B cell (primary cell): ENCODE results near the gene L3MBTL1. TPM values are rescaled to one million over a fixed set of nuclear protein-coding genes. Genes with fewer than 3 reads are reported as not detected.

Experiments used
- ATAC-seq: fragments of 200-7000 bp; cut with Tn5 transposase; one replicate; pipeline ENCODE4 v1.10.0; 2021; ENCODE audit warnings: low read depth, mild to moderate bottlenecking, moderate number of reproducible peaks, moderate library complexity
- CTCF ChIA-PET: fragments of 350-600 bp; sonication (Branson Sonifier 250); formaldehyde crosslinking; loops from one replicate; lab custom pipeline; 2021; ENCODE audit warnings: antibody characterized with exemption, inconsistent platforms; lab: Charles Lee
- POLR2A ChIA-PET: fragments of 350-600 bp; sonication (Branson Sonifier 250); formaldehyde crosslinking; loops from one replicate; lab custom pipeline; 2021; ENCODE audit warnings: antibody characterized with exemption; lab: Charles Lee
- DNase-seq: peaks from one replicate; pipeline ENCODE4 v3.0.0; 2013
- H2AFZ ChIP-seq: 2 replicates; pipeline ENCODE4 v1.6.1; 2012; ENCODE audit warnings: mild to moderate bottlenecking, low read depth, low read length; ENCODE audit not compliant: insufficient read depth, poor library complexity, severe bottlenecking
- H3K27ac ChIP-seq, 2 donors: 1 replicate in 1 of 2; 2 replicates in 1 of 2; pipeline ENCODE4 v1.5.1; 2012 to 2013; ENCODE audit warnings: low read length in 2 of 2, mild to moderate bottlenecking in 2 of 2, moderate library complexity in 1 of 2
- H3K27me3 ChIP-seq, 4 experiments: fragments of 200-600 bp in 1 of 4; sonication (generic) in 1 of 4; replicated peaks in 1 of 4; 1 replicate in 2 of 4; 2 replicates in 2 of 4; pipeline versions ENCODE4 v1.6.1 to v1.7.0; 2013 to 2016; ENCODE audit warnings: low read length in 3 of 4, mild to moderate bottlenecking in 2 of 4, mixed read lengths in 1 of 4, moderate library complexity in 1 of 4; ENCODE audit not compliant: insufficient read depth in 4 of 4, control insufficient read depth in 3 of 4; ENCODE audit errors: control extremely low read depth in 1 of 4
- H3K36me3 ChIP-seq, 2 experiments: replicated peaks in 1 of 2; 1 replicate in 1 of 2; 2 replicates in 1 of 2; pipeline versions ENCODE4 v1.6.1 to v1.7.1; 2013; ENCODE audit warnings: low read length in 1 of 2; ENCODE audit not compliant: insufficient read depth in 2 of 2, control insufficient read depth in 1 of 2; ENCODE audit errors: control extremely low read depth in 1 of 2, extremely low read depth in 1 of 2
- H3K4me1 ChIP-seq, 2 donors: fragments of 200-600 bp in 1 of 2; sonication (generic) in 1 of 2; 1 replicate in 1 of 2; 2 replicates in 1 of 2; pipeline versions ENCODE4 v1.5.1 to v1.6.1; 2013 to 2017; ENCODE audit warnings: low read length in 2 of 2; ENCODE audit not compliant: control insufficient read depth in 2 of 2, insufficient read depth in 2 of 2
- H3K4me2 ChIP-seq: replicated peaks from 2 replicates; pipeline ENCODE3; 2012; ENCODE audit warnings: mild to moderate bottlenecking, low read depth, low read length; ENCODE audit not compliant: poor library complexity, severe bottlenecking
- H3K4me3 ChIP-seq, 5 experiments: fragments of 200-600 bp in 1 of 5; sonication (generic) in 1 of 5; 1 replicate in 3 of 5; 2 replicates in 2 of 5; pipeline versions ENCODE4 v1.5.1 to v1.7.0; 2011 to 2016; ENCODE audit warnings: low read length in 4 of 5, mild to moderate bottlenecking in 4 of 5, low read depth in 2 of 5, control low read depth in 1 of 5, moderate library complexity in 1 of 5; ENCODE audit not compliant: insufficient read depth in 1 of 5; ENCODE audit errors: control extremely low read depth in 1 of 5, extremely low read depth in 1 of 5
- H3K79me2 ChIP-seq: fragments of 200-600 bp; sonication (generic); one replicate; pipeline ENCODE4 v1.6.0; 2016; ENCODE audit warnings: low read length; ENCODE audit not compliant: control insufficient read depth, insufficient read depth
- H3K9ac ChIP-seq: fragments of 200-600 bp; sonication (generic); 2 replicates; pipeline ENCODE4 v1.6.1; 2017; ENCODE audit warnings: mild to moderate bottlenecking, low read length, moderate library complexity
- H3K9me3 ChIP-seq, 3 donors: one replicate each; pipeline versions ENCODE4 v1.6.1 to v1.7.1; 2013; ENCODE audit warnings: low read length in 2 of 3; ENCODE audit not compliant: control insufficient read depth in 2 of 3, insufficient read depth in 1 of 3; ENCODE audit errors: control extremely low read depth in 1 of 3
- H4K20me1 ChIP-seq: 2 replicates; pipeline ENCODE4 v1.6.0; 2012; ENCODE audit warnings: mild to moderate bottlenecking, low read length; ENCODE audit not compliant: insufficient read depth, control insufficient read depth, poor library complexity, severe bottlenecking
- H3K27ac Mint-ChIP-seq: one replicate; pipeline ENCODE4 v1.8.0; 2021; ENCODE audit warnings: mixed read lengths
- H3K27me3 Mint-ChIP-seq: one replicate; pipeline ENCODE4 v1.8.0; 2021; ENCODE audit warnings: mixed read lengths
- H3K4me1 Mint-ChIP-seq: one replicate; pipeline ENCODE4 v1.8.0; 2021; ENCODE audit warnings: mixed read lengths
- H3K4me3 Mint-ChIP-seq: one replicate; pipeline ENCODE4 v1.8.0; 2021; ENCODE audit warnings: mixed read lengths
- H3K9me3 Mint-ChIP-seq: one replicate; pipeline ENCODE4 v1.8.0; 2022; ENCODE audit warnings: mixed read lengths; ENCODE audit not compliant: insufficient read depth
- EZH2 ChIP-seq: IDR thresholded peaks from 2 replicates; pipeline ENCODE4 v1.6.1; 2012; ENCODE audit warnings: borderline replicate concordance, low read depth, mild to moderate bottlenecking, moderate library complexity, low read length; ENCODE audit not compliant: insufficient read depth, poor library complexity, severe bottlenecking
- WGBS: methylation state at CpG from one replicate; pipeline ENCODE4 v1.1.5; 2013; ENCODE audit warnings: missing lambda C conversion rate; ENCODE audit not compliant: insufficient coverage; 5-methylcytosine and 5-hydroxymethylcytosine counted together
- intact Hi-C: fragments of 100-400 bp; cut with micrococcal nuclease; formaldehyde crosslinking; loops from one replicate; pipeline ENCODE4 v1.10.0; 2022
- polyA plus RNA-seq: library from polyadenylated mRNA; depleted of rRNA; stranded (reverse); fragments of >200 nt; gene quantifications from 2 replicates; pipeline ENCODE4 v1.2.3, GENCODE V29; 2012
- total RNA-seq, 2 donors: library from RNA; stranded (reverse); fragments of 120-200 nt in 1 of 2; gene quantifications; 1 replicate in 1 of 2; 2 replicates in 1 of 2; pipeline versions ENCODE4 v1.2.3 to v1.2.4, GENCODE V29; 2013 to 2022
- TF ChIP-seq, protein P1 (sequence below): fragments of 200-600 bp; IDR thresholded peaks from one replicate; pipeline ENCODE4 v1.8.0; 2022; ENCODE audit warnings: antibody characterized with exemption, mild to moderate bottlenecking

Gene L3MBTL1
- total and polyA plus RNA-seq, 2 donors (not counting 1 experiment from before 2014, with no cell fraction given) = 15.6 to 31.4 TPM

DNA sequence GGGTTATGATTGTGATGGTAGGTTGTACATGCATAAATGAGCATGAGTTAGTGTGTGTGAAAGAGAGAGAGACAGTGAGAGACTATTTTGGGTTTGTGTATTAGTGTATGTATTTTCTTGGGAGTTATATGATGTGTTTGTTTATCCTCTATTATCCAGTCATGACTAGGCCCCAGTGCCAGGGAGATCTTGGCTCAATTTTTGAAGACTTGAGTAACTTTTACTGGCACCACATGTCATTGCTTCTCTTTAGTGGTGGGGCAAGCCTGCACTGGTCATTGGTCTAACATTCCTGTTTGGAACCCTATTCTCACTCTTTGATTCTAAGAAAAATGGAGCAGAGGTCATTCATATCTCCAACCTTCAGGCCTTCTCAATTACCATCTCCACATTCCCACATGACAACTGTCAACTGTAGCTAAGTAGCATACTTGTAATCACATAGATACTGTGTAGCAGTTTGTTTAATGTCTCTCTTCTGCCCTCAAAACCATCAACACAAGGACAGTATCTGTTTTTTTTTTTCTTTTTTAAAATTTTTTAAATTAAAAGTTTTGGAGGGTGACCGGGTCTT is 8.8 kb downstream of the L3MBTL1 start:
- Histone ChIP-seq H2AFZ (no peak overlapping the region), H3K4me1 (peaks cover 9 to 16% of the 10 kb centered on the region in 2 donors), H3K4me3 (no peak overlapping the region), H3K27ac (no peak overlapping the region), H3K36me3 (no peaks in the 10 kb centered on the region), H3K9me3 (peaks cover 0 to 14% (median 1%) of the 10 kb centered on the region in 3 donors), H3K9ac (no peak overlapping the region), H4K20me1 (no peaks in the 10 kb centered on the region), H3K4me2 (peak overlapping the region; percentile 81), H3K79me2 (peaks cover 9% of the 10 kb centered on the region), H3K27me3 (no peaks in the 10 kb centered on the region)
- Mint-ChIP-seq H3K4me1 (peaks cover 24% of the 10 kb centered on the region), H3K27me3 (no peaks in the 10 kb centered on the region), H3K4me3 (peak overlapping the region; percentile 27), H3K9me3 (no peaks in the 10 kb centered on the region), H3K27ac (no peak overlapping the region)
- POLR2A ChIA-PET = no interaction called here
- TF ChIP-seq, protein P1, sequence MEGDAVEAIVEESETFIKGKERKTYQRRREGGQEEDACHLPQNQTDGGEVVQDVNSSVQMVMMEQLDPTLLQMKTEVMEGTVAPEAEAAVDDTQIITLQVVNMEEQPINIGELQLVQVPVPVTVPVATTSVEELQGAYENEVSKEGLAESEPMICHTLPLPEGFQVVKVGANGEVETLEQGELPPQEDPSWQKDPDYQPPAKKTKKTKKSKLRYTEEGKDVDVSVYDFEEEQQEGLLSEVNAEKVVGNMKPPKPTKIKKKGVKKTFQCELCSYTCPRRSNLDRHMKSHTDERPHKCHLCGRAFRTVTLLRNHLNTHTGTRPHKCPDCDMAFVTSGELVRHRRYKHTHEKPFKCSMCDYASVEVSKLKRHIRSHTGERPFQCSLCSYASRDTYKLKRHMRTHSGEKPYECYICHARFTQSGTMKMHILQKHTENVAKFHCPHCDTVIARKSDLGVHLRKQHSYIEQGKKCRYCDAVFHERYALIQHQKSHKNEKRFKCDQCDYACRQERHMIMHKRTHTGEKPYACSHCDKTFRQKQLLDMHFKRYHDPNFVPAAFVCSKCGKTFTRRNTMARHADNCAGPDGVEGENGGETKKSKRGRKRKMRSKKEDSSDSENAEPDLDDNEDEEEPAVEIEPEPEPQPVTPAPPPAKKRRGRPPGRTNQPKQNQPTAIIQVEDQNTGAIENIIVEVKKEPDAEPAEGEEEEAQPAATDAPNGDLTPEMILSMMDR = no peak
- no peak for TF ChIP-seq EZH2
- no peak for ATAC-seq
- intact Hi-C loops = no loop called here
- no CpG with 5 or more reads among the region's 1 CpG for WGBS
- DNase-seq = no peak
- CTCF ChIA-PET = no interaction called here

DNA sequence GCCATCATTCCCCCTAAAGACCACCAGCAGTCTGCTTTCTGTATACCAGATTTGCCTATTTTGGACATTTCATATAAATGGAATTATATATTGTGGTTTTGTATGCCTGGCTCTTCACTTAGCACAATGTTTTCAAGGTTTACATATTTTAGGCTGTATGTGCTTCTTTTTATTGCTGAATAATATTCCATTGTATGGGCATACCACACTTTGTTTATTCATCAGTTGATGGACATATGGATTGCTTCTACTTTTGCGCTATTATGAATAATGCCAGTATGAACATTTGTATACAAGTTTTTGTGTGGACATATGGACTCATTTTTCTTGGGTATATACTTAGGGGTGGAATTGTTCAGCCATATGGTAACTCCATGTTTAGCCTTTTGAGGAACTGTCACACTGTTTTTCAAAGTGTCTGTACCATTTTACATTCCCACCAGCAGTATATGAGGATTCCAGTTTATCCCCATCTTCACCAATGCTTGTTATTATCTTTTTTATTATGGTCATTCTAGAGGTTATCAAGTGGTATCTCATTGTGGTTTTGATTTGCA is 12.7 kb downstream of the L3MBTL1 start:
- intact Hi-C loops = no loop called here
- ChIA-PET POLR2A (no interaction called here), CTCF (no interaction called here)
- Histone ChIP-seq H3K27me3 (no peaks in the 10 kb centered on the region), H3K4me1 (peaks cover 5 to 6% of the 10 kb centered on the region in 2 donors), H4K20me1 (no peaks in the 10 kb centered on the region), H3K36me3 (no peaks in the 10 kb centered on the region), H3K4me2 (no peak overlapping the region), H3K9ac (no peak overlapping the region), H2AFZ (no peak overlapping the region), H3K4me3 (no peak overlapping the region), H3K27ac (no peak overlapping the region), H3K79me2 (peaks cover 7% of the 10 kb centered on the region), H3K9me3 (peaks cover 0 to 3% (median 1%) of the 10 kb centered on the region in 3 donors)
- no peaks in the 10 kb centered on the region for H3K9me3 Mint-ChIP-seq
- H3K27me3 Mint-ChIP-seq = no peaks in the 10 kb centered on the region
- DNase-seq (no peak), ATAC-seq (no peak)
- no peak overlapping the region for H3K27ac Mint-ChIP-seq
- TF ChIP-seq EZH2 = no peak
- TF ChIP-seq, protein P1 = no peak
- WGBS = no CpG with 5 or more reads among the region's 1 CpG
- H3K4me3 Mint-ChIP-seq = no peak overlapping the region
- H3K4me1 Mint-ChIP-seq = peaks cover 13% of the 10 kb centered on the region
